H9 (cell line): ENCODE data around the gene NAGK. TPM values are rescaled to one million over a fixed set of nuclear protein-coding genes. Genes with fewer than 3 reads are reported as not detected.
"Not testable (repeated sequence)": the region's sequence is repeated elsewhere in the genome, so short reads cannot be mapped to it uniquely, and the experiment has no call there.

ENCODE experiments used
- DNase-seq: peaks from one replicate; pipeline ENCODE4 v3.0.0-alpha.2; 2017
- H2AFZ ChIP-seq: one replicate; pipeline ENCODE4 v1.6.1; 2013; ENCODE audit warnings: mild to moderate bottlenecking, low read length, control low read depth, moderate library complexity
- H2AK5ac ChIP-seq: 2 replicates; pipeline ENCODE4 v1.6.1; 2013; ENCODE audit warnings: low read length, control low read depth, mixed read lengths; ENCODE audit not compliant: insufficient read length
- H2BK120ac ChIP-seq: one replicate; pipeline ENCODE4 v1.6.1; 2013; ENCODE audit warnings: low read depth, mild to moderate bottlenecking, low read length, control low read depth, inconsistent platforms; ENCODE audit not compliant: poor library complexity, severe bottlenecking
- H2BK12ac ChIP-seq: 2 replicates; pipeline ENCODE4 v1.6.1; 2013; ENCODE audit warnings: low read length, control low read depth, mixed read lengths, low read depth; ENCODE audit not compliant: insufficient read length
- H2BK15ac ChIP-seq: 2 replicates; pipeline ENCODE4 v1.6.1; 2013; ENCODE audit warnings: low read depth, low read length, control low read depth
- H2BK20ac ChIP-seq: one replicate; pipeline ENCODE4 v1.6.1; 2013; ENCODE audit warnings: low read depth, mild to moderate bottlenecking, low read length, control low read depth, inconsistent platforms; ENCODE audit not compliant: poor library complexity, severe bottlenecking
- H2BK5ac ChIP-seq: 2 replicates; pipeline ENCODE4 v1.6.1; 2013; ENCODE audit warnings: low read length, control low read depth, mixed read lengths; ENCODE audit not compliant: insufficient read length
- H3K14ac ChIP-seq: 2 replicates; pipeline ENCODE4 v1.6.1; 2013; ENCODE audit warnings: low read length, control low read depth; ENCODE audit not compliant: insufficient read depth
- H3K18ac ChIP-seq: 2 replicates; pipeline ENCODE4 v1.6.1; 2013; ENCODE audit warnings: low read depth, mild to moderate bottlenecking, mixed read lengths, low read length, control low read depth; ENCODE audit not compliant: insufficient read length
- H3K23ac ChIP-seq: 2 replicates; pipeline ENCODE4 v1.6.1; 2013; ENCODE audit warnings: low read length, control low read depth, mixed read lengths, low read depth; ENCODE audit not compliant: insufficient read length
- H3K23me2 ChIP-seq: 2 replicates; pipeline ENCODE4 v1.6.1; 2013; ENCODE audit warnings: low read depth, mild to moderate bottlenecking, mixed read lengths, low read length, control low read depth; ENCODE audit not compliant: insufficient read length, poor library complexity, severe bottlenecking
- H3K27ac ChIP-seq: 2 replicates; pipeline ENCODE4 v1.5.1; 2013; ENCODE audit warnings: low read length, control low read depth, mixed read lengths, low read depth; ENCODE audit not compliant: insufficient read length
- H3K27me3 ChIP-seq: 2 replicates; pipeline ENCODE4 v1.6.1; 2013; ENCODE audit warnings: low read length, control low read depth, inconsistent platforms; ENCODE audit not compliant: insufficient read depth
- H3K4ac ChIP-seq: 2 replicates; pipeline ENCODE4 v1.6.1; 2013; ENCODE audit warnings: low read depth, mild to moderate bottlenecking, control low read depth, inconsistent platforms, low read length, moderate library complexity
- H3K4me1 ChIP-seq: 2 replicates; pipeline ENCODE4 v1.6.1; 2013; ENCODE audit warnings: low read length, control low read depth, inconsistent platforms; ENCODE audit not compliant: insufficient read depth
- H3K4me2 ChIP-seq: 2 replicates; pipeline ENCODE4 v1.6.1; 2013; ENCODE audit warnings: low read length, control low read depth, mixed read lengths; ENCODE audit not compliant: insufficient read length, insufficient read depth
- H3K56ac ChIP-seq: 2 replicates; pipeline ENCODE4 v1.6.1; 2013; ENCODE audit warnings: low read depth, mild to moderate bottlenecking, mixed read lengths, low read length, control low read depth; ENCODE audit not compliant: insufficient read length
- H3K79me1 ChIP-seq: 2 replicates; pipeline ENCODE4 v1.6.1; 2013; ENCODE audit warnings: low read depth, mild to moderate bottlenecking, moderate library complexity, low read length, control low read depth, inconsistent platforms; ENCODE audit not compliant: insufficient read depth, poor library complexity, severe bottlenecking
- H3K79me2 ChIP-seq: 2 replicates; pipeline ENCODE4 v1.6.1; 2013; ENCODE audit warnings: low read length, control low read depth, inconsistent platforms; ENCODE audit not compliant: insufficient read depth
- H3K9ac ChIP-seq: 2 replicates; pipeline ENCODE4 v1.6.1; 2013; ENCODE audit warnings: low read length, control low read depth, mixed read lengths; ENCODE audit not compliant: insufficient read length; ENCODE audit errors: extremely low read depth
- H3K9me3 ChIP-seq: one replicate; pipeline ENCODE4 v1.6.1; 2013; ENCODE audit warnings: low read depth, low read length, inconsistent platforms; ENCODE audit not compliant: control insufficient read depth
- H3T11ph ChIP-seq: one replicate; pipeline ENCODE4 v1.6.1; 2013; ENCODE audit warnings: mild to moderate bottlenecking, low read length, control low read depth, inconsistent platforms
- H4K20me1 ChIP-seq: one replicate; pipeline ENCODE4 v1.6.1; 2013; ENCODE audit not compliant: control insufficient read depth, insufficient read length, insufficient read depth
- H4K5ac ChIP-seq: 2 replicates; pipeline ENCODE4 v1.6.1; 2013; ENCODE audit warnings: low read depth, mild to moderate bottlenecking, mixed read lengths, low read length, control low read depth; ENCODE audit not compliant: insufficient read length
- H4K8ac ChIP-seq: replicated peaks from 2 replicates; pipeline ENCODE4 v1.6.1; 2013; ENCODE audit warnings: low read length, control low read depth, mixed read lengths, low read depth; ENCODE audit not compliant: insufficient read length
- H4K91ac ChIP-seq: 2 replicates; pipeline ENCODE4 v1.6.1; 2013; ENCODE audit warnings: low read depth, mild to moderate bottlenecking, moderate library complexity, mixed read lengths, low read length, control low read depth; ENCODE audit not compliant: insufficient read length
- H3K27ac Mint-ChIP-seq, 3 experiments: 2 replicates in 2 of 3; 3 replicates in 1 of 3; pipeline ENCODE4 v1.8.0; 2020 to 2021; ENCODE audit warnings: mixed read lengths in 3 of 3, mild to moderate bottlenecking in 1 of 3, moderate library complexity in 1 of 3
- H3K27me3 Mint-ChIP-seq: 2 replicates; pipeline ENCODE4 v1.8.0; 2021; ENCODE audit warnings: low read depth, mild to moderate bottlenecking, moderate library complexity, mixed read lengths
- H3K36me3 Mint-ChIP-seq, 3 experiments: 2 replicates in 2 of 3; 3 replicates in 1 of 3; pipeline ENCODE4 v1.8.0; 2020 to 2021; ENCODE audit warnings: low read depth in 3 of 3, mixed read lengths in 3 of 3; ENCODE audit not compliant: insufficient read depth in 1 of 3
- H3K4me1 Mint-ChIP-seq, 2 experiments: 2 replicates each; pipeline ENCODE4 v1.8.0; 2020; ENCODE audit warnings: mixed read lengths in 2 of 2
- H3K4me3 Mint-ChIP-seq, 2 experiments: 2 replicates in 1 of 2; 3 replicates in 1 of 2; pipeline ENCODE4 v1.8.0; 2020 to 2021; ENCODE audit warnings: mild to moderate bottlenecking in 2 of 2, mixed read lengths in 2 of 2, moderate library complexity in 1 of 2
- H3K9me3 Mint-ChIP-seq, 2 experiments: 2 replicates in 1 of 2; 3 replicates in 1 of 2; pipeline ENCODE4 v1.8.0; 2020; ENCODE audit warnings: mild to moderate bottlenecking in 2 of 2, mixed read lengths in 2 of 2, moderate library complexity in 1 of 2
- WGBS: extraction: QIAGEN DNeasy Blood & Tissue Kit; methylation state at CpG from one replicate; pipeline ENCODE4 v1.1.7; 2013; ENCODE audit warnings: missing lambda C conversion rate, low lambda C conversion rate, mixed read lengths; ENCODE audit not compliant: insufficient read length; ENCODE audit errors: extremely low coverage; 5-methylcytosine and 5-hydroxymethylcytosine counted together
- total RNA-seq: library from RNA; stranded (reverse); gene quantifications from 2 replicates; pipeline ENCODE4 v1.2.1, GENCODE V29; 2021

Gene NAGK
- total RNA-seq, 1 experiment from 2014 or later = 74.4 TPM

- not testable (repeated sequence) for DNase-seq, H3K27ac ChIP-seq, H3K4me1 ChIP-seq, H3K23me2 ChIP-seq, H3K79me1 ChIP-seq, H3K18ac ChIP-seq, H2AK5ac ChIP-seq, H4K91ac ChIP-seq, H3K9me3 ChIP-seq, H2BK120ac ChIP-seq, H3K36me3 Mint-ChIP-seq, H3K9me3 Mint-ChIP-seq, H2BK15ac ChIP-seq, H2BK12ac ChIP-seq, H2AFZ ChIP-seq, H3K4ac ChIP-seq, H4K8ac ChIP-seq, H3K79me2 ChIP-seq, H2BK20ac ChIP-seq, H3K14ac ChIP-seq, H4K5ac ChIP-seq, H3T11ph ChIP-seq, H3K27me3 ChIP-seq, H3K23ac ChIP-seq, H3K9ac ChIP-seq, H4K20me1 ChIP-seq, H3K27ac Mint-ChIP-seq, H3K4me2 ChIP-seq, H3K56ac ChIP-seq, H2BK5ac ChIP-seq
- H3K4me1 Mint-ChIP-seq = peaks cover 58 to 63% of the 10 kb centered on the region in 2 experiments
- H3K4me3 Mint-ChIP-seq = peak overlapping the region in 1 of 2 experiments; percentile 47; a peak in 2 of 5 replicates
- peaks cover 17% of the 10 kb centered on the region for H3K27me3 Mint-ChIP-seq
- no CpG with 5 or more reads among the region's 14 CpGs for whole genome bisulfite sequencing
These were observed 21.0 kb downstream of the NAGK start for GRCh38 chr2:71089475-71089874.

GRCh38 chr2:71091808-71092207, 23.4 kb downstream of the NAGK start:
- H3K23ac ChIP-seq, H3K27me3 ChIP-seq, H2AK5ac ChIP-seq, H3K56ac ChIP-seq, H2BK15ac ChIP-seq, H2BK120ac ChIP-seq, H4K5ac ChIP-seq, H3K18ac ChIP-seq, H2BK12ac ChIP-seq, H3K9ac ChIP-seq, H3K36me3 Mint-ChIP-seq, H3K27ac Mint-ChIP-seq, H3K23me2 ChIP-seq, H3K79me1 ChIP-seq, H3K9me3 Mint-ChIP-seq, H3T11ph ChIP-seq, H3K79me2 ChIP-seq, DNase-seq, H3K4me1 ChIP-seq, H2BK20ac ChIP-seq, H4K20me1 ChIP-seq, H3K14ac ChIP-seq, H3K4me3 Mint-ChIP-seq, H3K27ac ChIP-seq, H3K9me3 ChIP-seq, H4K8ac ChIP-seq, H3K4ac ChIP-seq, H2AFZ ChIP-seq, H2BK5ac ChIP-seq, H4K91ac ChIP-seq, H3K4me2 ChIP-seq: not testable (repeated sequence)
- WGBS = no CpG with 5 or more reads among the region's 9 CpGs
- peaks cover 17% of the 10 kb centered on the region for H3K27me3 Mint-ChIP-seq
- peaks cover 38 to 43% of the 10 kb centered on the region in 2 experiments for H3K4me1 Mint-ChIP-seq
